Stimulated activated naive CD8-positive, alpha-beta T cell treated with anti-CD3 and anti-CD28 coated beads, Interleukin-15, Interleukin-2, amounts not matched to agents 100 ng/mL and 50 ng/mL, for 24 hours (primary cell): Measurements from ENCODE around the gene OR8U1.
"Not testable (repeated sequence)": the region's sequence is repeated elsewhere in the genome, so short reads cannot be mapped to it uniquely, and the experiment has no call there.

ENCODE experiments used
- H3K27ac Mint-ChIP-seq: one replicate; pipeline ENCODE4 v1.8.0; 2021; ENCODE audit warnings: mild to moderate bottlenecking, mixed read lengths
- H3K27me3 Mint-ChIP-seq: one replicate; pipeline ENCODE4 v1.8.0; 2021; ENCODE audit warnings: mixed read lengths
- H3K36me3 Mint-ChIP-seq: one replicate; pipeline ENCODE4 v1.8.0; 2021; ENCODE audit warnings: low read depth, mixed read lengths
- H3K4me1 Mint-ChIP-seq: one replicate; pipeline ENCODE4 v1.8.0; 2021; ENCODE audit warnings: low read depth, mixed read lengths
- H3K4me3 Mint-ChIP-seq: one replicate; pipeline ENCODE4 v1.8.0; 2021; ENCODE audit warnings: mild to moderate bottlenecking, mixed read lengths
- H3K9me3 Mint-ChIP-seq: one replicate; pipeline ENCODE4 v1.8.0; 2021; ENCODE audit warnings: mixed read lengths

OR8U1 gene

DNA sequence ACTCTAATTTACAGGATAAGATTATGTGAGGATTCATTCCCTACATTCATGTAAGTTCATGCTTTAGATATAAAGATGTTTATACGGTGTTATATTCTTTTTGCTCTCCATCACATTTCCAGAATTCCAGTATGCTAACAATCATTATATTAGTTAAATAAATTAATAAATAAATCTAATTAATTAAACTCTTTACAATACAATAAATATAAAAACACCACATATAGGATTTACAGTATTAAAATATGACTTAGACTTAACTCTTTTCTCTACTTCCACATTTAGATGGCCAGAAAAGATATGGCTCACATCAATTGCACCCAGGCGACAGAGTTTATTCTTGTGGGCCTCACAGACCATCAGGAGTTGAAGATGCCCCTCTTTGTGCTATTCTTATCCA, at the start of gene OR8U1:
TSS of gene OR8U1 (plus strand) at position 301 of the 400 bp plus-strand sequence. CDS start at position 301, 0 bp downstream.
- Mint-ChIP-seq H3K36me3 (no peaks in the 10 kb centered on the region), H3K27me3 (no peaks in the 10 kb centered on the region), H3K9me3 (peaks cover 11% of the 10 kb centered on the region), H3K27ac (no peak within 1 kb of the TSS), H3K4me3 (no peak within 1 kb of the TSS), H3K4me1 (no peaks in the 10 kb centered on the region)

DNA sequence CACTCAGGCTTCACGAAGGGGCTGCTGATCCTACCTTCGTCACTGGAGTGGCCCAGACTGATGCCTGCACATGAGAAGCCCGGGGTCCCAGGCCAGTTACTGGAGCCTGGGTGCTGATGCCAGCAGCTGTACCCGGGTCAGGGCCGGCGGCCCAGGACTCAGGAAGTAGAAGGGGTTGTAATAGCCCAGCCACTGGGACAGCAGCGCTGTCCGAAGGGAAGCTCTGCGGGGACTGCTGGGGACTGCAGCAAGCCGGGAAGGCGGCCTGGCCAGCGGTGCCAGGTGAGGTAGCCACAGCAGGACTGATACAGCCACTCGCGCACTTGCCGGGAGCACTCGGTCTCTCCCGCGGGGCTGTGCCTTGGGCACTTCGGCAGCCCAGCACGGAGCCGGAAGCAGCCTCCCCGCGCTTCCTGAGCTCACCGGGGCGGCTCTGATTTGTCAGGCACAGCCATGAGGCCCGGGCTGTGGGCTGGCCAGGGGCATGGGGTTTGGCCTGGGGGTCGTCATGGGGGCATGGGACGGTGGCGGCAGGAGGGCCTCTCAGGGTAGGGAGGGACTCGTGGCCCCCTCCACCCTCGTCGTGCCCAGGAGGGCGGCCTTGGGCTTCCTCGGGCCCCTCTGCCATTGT, 43.4 kb upstream of the OR8U1 start:
- no peaks in the 10 kb centered on the region for H3K27me3 Mint-ChIP-seq
- no peak overlapping the region for H3K4me3 Mint-ChIP-seq
- peaks cover 4% of the 10 kb centered on the region for H3K9me3 Mint-ChIP-seq
- H3K36me3 Mint-ChIP-seq: no peaks in the 10 kb centered on the region
- no peaks in the 10 kb centered on the region for H3K4me1 Mint-ChIP-seq
- no peak overlapping the region for H3K27ac Mint-ChIP-seq

DNA sequence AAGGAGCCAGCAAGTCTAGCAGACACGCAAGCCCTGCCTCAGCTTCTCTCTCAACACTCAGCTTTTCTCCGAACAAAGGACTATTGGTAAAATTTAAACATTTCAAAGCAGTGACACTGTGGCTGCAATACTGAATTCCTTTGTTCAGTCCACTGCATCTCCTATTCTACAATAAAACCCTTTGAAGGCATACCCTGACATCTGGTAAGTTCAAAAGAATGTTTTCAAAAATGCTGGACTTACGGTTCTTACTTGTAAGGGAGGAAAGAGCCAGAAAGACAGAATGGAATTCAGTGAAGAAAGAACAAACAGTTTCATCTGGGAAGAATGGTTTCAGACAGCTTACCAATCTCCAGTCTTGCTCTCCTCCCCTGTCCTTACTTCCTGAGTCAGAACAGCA, 42.3 kb upstream of the OR8U1 start:
- Mint-ChIP-seq H3K27ac (no peak overlapping the region), H3K4me1 (no peaks in the 10 kb centered on the region), H3K4me3 (no peak overlapping the region), H3K36me3 (no peaks in the 10 kb centered on the region), H3K27me3 (no peaks in the 10 kb centered on the region), H3K9me3 (peaks cover 8% of the 10 kb centered on the region)

DNA sequence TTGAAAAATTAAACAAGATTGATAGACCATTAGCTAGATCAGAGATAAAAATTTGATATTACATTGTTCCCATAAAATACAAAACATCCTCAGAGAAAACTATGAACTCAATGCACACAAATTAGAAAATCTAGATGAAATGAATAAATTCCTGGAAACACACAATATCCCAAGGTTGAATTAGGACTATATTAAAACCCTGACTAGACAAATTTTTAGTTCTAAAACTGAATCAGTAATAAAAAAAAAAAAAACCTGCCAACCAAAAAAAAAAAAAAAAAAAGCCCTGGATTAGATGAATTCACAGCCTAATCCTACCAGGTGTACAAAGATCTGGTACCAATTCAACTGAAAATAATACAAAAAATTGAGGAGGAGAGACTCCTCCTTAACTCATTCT, 35.1 kb upstream of the OR8U1 start:
- Mint-ChIP-seq H3K4me1 (no peaks in the 10 kb centered on the region), H3K36me3 (no peaks in the 10 kb centered on the region), H3K27me3 (no peaks in the 10 kb centered on the region), H3K27ac (no peak overlapping the region), H3K9me3 (peaks cover 8% of the 10 kb centered on the region), H3K4me3 (no peak overlapping the region)

DNA sequence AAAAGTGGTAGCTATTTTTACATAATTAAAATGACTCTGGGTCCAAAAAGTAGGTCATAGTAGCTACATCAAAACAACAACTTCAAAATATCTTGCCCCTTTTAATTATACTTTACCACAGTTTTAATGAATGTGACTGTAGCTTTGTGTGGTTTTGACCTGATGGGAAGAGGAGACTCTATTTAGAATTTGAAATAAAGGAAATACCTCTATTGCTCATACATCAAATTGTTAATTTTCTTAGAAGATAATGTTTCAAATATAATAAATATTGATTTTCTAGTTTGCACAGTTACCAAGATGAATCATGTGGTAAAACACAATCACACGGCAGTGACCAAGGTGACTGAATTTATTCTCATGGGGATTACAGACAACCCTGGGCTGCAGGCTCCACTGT, 29.7 kb upstream of the OR8U1 start, which contains the start of gene OR8K1:
TSS of gene OR8K1 (plus strand) at position 301 of the 400 bp plus-strand sequence. CDS start at position 301, 0 bp downstream.
- H3K27me3 Mint-ChIP-seq: no peaks in the 10 kb centered on the region
- no peak within 1 kb of the TSS for H3K4me3 Mint-ChIP-seq
- peaks cover 12% of the 10 kb centered on the region for H3K9me3 Mint-ChIP-seq
- no peaks in the 10 kb centered on the region for H3K36me3 Mint-ChIP-seq
- H3K27ac Mint-ChIP-seq: no peak within 1 kb of the TSS
- H3K4me1 Mint-ChIP-seq: no peaks in the 10 kb centered on the region

DNA sequence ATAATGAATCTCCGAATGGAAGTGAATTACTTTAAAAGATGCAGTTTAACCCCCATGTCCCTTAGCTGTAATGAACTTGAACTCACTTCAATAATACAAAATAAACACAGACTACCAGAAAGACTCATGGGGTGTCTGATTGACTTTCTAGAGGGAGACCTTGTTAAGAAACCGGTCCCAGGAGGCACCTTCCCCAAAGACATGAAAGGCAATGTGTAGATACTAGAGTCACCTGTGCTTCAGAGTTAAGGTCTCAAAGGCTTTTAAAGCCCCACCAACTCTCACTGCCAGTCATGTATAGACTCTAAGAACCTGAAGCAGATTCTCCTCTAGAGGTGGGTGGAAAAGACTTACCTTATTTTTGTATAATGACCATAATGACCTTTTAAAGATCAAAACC, 21.4 kb upstream of the OR8U1 start, which contains the start of gene OR8J1:
TSS of gene OR8J1 (plus strand) at position 301 of the 400 bp plus-strand sequence. CDS start 5,956 bp downstream, outside the sequence.
- Mint-ChIP-seq H3K4me1 (no peaks in the 10 kb centered on the region), H3K27me3 (no peaks in the 10 kb centered on the region), H3K36me3 (no peaks in the 10 kb centered on the region), H3K9me3 (no peaks in the 10 kb centered on the region), H3K4me3 (no peak within 1 kb of the TSS), H3K27ac (no peak within 1 kb of the TSS)

DNA sequence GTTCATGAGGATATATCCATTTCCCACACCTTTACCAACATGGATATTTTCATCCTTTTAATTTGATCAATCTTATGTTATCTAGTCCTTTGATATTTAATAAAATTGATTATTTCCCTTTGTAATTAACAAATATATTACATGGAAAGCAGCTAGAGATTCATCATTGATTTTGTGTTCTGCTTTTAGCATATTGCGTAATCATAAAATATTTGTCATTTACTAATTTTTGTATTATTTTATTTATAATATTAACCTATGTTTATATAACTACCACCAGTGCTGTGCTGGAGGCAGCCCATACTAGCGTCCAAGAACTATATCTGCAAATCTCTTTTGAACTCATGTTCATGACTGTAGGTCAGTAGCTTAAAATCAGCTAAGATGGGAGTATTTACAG, 4.7 kb downstream of the OR8U1 start:
- H3K9me3 Mint-ChIP-seq: peaks cover 15% of the 10 kb centered on the region
- no peaks in the 10 kb centered on the region for H3K36me3 Mint-ChIP-seq
- no peaks in the 10 kb centered on the region for H3K27me3 Mint-ChIP-seq
- H3K4me1 Mint-ChIP-seq: no peaks in the 10 kb centered on the region
- no peak overlapping the region for H3K27ac Mint-ChIP-seq
- no peak overlapping the region for H3K4me3 Mint-ChIP-seq

DNA sequence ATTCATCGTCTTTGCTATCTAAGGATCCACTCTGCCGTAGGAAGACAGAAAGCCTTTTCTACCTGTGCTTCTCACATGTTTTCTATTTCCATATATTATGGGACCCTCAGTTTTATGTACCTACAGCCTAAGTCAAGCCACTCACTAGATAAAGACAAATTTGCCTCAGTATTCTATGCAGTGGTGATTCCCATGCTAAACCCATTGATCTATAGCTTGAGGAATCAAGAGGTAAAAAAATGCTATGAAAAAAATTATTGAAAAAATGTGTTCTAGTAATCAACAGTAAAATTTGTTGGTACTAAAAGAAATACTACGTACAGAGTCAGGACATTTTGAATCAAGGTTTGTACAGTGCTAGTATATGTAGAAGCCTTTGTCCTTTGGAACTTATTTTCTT, 19.0 kb downstream of the OR8U1 start:
- Mint-ChIP-seq H3K4me3 (no peak overlapping the region), H3K27me3 (no peaks in the 10 kb centered on the region), H3K27ac (no peak overlapping the region), H3K4me1 (no peaks in the 10 kb centered on the region), H3K9me3 (peaks cover 3% of the 10 kb centered on the region), H3K36me3 (no peaks in the 10 kb centered on the region)

DNA sequence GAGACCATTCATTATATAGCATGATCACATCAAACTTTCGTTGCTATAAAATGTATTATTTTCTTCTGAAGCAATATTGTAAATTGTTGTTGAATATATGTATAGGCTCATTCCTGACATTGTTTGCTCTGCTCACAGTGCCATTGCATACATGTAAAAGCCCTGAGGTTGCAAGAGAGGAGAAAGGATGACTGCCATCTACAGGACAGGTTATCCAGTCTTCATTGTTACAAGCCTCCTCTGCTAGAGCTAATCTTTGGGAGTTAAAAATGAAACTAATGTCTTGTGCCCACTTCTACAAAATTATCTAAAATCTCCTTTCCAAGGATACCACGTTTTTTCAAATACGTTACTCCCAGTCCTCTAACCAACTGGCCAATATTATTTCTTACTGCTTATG, 20.6 kb downstream of the OR8U1 start:
- Mint-ChIP-seq H3K9me3 (peaks cover 4% of the 10 kb centered on the region), H3K4me3 (no peak overlapping the region), H3K27ac (no peak overlapping the region), H3K36me3 (no peaks in the 10 kb centered on the region), H3K27me3 (no peaks in the 10 kb centered on the region), H3K4me1 (no peaks in the 10 kb centered on the region)

DNA sequence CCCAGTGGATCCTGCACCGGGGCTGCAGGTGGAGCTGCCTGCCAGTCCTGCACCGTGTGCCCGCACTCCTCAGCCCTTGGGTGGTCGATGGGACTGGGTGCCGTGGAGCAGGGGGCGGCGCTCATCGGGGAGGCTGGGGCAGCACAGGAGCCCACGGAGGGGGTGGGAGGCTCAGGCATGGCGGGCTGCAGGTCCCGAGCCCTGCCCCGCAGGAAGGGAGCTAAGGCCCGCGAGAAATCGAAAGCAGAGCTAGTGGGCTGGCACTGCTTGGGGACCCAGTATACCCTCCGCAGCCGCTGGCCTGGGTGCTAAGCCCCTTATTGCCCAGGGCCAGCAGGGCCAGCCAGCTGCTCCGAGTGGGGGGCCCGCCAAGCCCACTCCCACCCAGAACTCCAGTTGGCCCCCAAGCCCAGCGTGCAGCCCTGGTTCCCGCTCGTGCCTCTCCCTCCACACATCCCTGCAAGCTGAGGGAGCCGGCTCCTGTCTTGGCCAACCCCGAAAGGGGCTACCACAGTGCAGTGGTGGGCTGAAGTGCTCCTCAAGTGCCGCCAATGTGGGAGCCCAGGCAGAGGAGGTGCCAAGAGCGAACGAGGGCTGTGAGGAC, 26.5 kb downstream of the OR8U1 start:
- H3K9me3 Mint-ChIP-seq, H3K4me1 Mint-ChIP-seq, H3K36me3 Mint-ChIP-seq, H3K27ac Mint-ChIP-seq, H3K27me3 Mint-ChIP-seq, H3K4me3 Mint-ChIP-seq: not testable (repeated sequence)

DNA sequence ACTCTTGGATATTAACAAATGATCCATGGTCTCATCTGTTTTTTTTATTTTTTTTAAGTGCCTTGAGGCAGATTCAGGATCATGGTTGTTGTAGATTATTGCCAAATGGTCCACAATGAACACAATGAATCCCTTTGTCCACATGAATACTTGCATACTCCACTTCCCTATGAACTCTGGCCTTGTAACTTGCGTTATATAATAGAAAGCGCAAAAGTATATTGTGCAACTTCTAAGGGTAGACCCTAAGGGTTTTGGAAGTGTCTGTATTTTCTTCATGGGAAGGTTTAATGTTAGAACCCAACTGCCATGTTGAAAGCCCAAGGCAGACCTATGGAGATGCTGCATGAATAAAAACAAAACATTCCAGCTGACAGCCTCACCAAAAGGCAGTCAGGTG, 29.0 kb downstream of the OR8U1 start:
- Mint-ChIP-seq H3K4me3 (no peak overlapping the region), H3K9me3 (peaks cover 18% of the 10 kb centered on the region), H3K4me1 (no peaks in the 10 kb centered on the region), H3K27ac (no peak overlapping the region), H3K36me3 (no peaks in the 10 kb centered on the region), H3K27me3 (no peaks in the 10 kb centered on the region)

DNA sequence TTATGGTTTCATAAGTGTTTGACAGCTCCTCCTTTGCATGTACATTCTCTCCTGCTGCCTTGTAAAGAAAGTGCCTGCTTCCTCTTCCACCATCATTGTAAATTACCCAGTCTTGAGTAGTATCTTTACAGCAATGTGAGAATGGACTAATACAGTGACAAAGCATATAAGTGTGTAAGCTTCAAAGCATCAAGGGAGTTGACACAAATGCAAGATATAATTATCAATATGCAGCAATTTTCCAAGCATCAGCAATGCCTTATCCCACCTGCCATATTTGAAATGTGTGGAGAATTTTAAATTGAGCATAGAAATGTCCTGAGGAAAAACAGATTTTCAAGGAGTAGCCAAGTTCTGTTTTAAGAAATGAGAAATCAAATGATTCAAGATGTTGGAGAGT, 35.4 kb downstream of the OR8U1 start:
- Mint-ChIP-seq H3K4me1 (no peaks in the 10 kb centered on the region), H3K27ac (no peak overlapping the region), H3K9me3 (peaks cover 22% of the 10 kb centered on the region), H3K27me3 (no peaks in the 10 kb centered on the region), H3K36me3 (no peaks in the 10 kb centered on the region), H3K4me3 (no peak overlapping the region)

DNA sequence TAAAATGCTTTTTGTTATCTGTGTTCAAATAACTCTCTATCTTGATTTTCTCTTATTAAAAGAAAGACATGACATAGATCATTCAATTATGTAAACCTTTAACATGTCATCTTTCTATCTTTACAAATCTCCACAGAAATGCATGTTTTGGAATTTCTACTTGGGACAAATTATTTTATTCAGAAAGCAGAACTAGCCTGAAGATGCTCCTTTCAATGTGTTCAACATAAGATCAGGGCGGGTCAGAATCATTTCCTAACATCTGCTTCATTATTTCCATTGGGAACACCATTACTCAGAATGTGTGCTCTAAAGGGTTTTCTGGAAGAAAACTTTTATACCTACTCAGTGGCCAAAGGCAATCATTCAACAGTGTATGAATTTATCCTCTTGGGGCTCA, 37.0 kb downstream of the OR8U1 start, which contains the start of gene OR5AL1:
TSS of gene OR5AL1 (plus strand) at position 301 of the 400 bp plus-strand sequence.
- no peak within 1 kb of the TSS for H3K4me3 Mint-ChIP-seq
- H3K36me3 Mint-ChIP-seq: no peaks in the 10 kb centered on the region
- no peaks in the 10 kb centered on the region for H3K27me3 Mint-ChIP-seq
- H3K4me1 Mint-ChIP-seq: no peaks in the 10 kb centered on the region
- H3K9me3 Mint-ChIP-seq: peaks cover 20% of the 10 kb centered on the region
- no peak within 1 kb of the TSS for H3K27ac Mint-ChIP-seq
